GM18526 (cell line): ENCODE results near the gene SNRPD1.

Experiments used
- POLR2A ChIP-seq: IDR thresholded peaks from 3 replicates; pipeline ENCODE4 v1.6.1; 2011; ENCODE audit not compliant: insufficient read length; ENCODE audit errors: extremely low read depth

Gene SNRPD1

GRCh38 chr18:21612125-21613039 lies at the start of gene SNRPD1:
TSS of gene SNRPD1 (plus strand) at chr18:21612314. CDS start at chr18:21612430, 116 bp downstream.
- peak; percentile 94 for TF ChIP-seq POLR2A

GRCh38 chr18:21571772-21572171 lies 40.3 kb upstream of the SNRPD1 start:
- TF ChIP-seq POLR2A, result no peak

- no peak for TF ChIP-seq POLR2A
These were observed 36.5 kb upstream of the SNRPD1 start for GRCh38 chr18:21575656-21576055.

- no peak for TF ChIP-seq POLR2A
These were observed 27.7 kb upstream of the SNRPD1 start for GRCh38 chr18:21584391-21584790.

GRCh38 chr18:21593540-21594257 lies 18.4 kb upstream of the SNRPD1 start:
- no peak for TF ChIP-seq POLR2A

- no peak for TF ChIP-seq POLR2A
These were observed 14.5 kb upstream of the SNRPD1 start for GRCh38 chr18:21597620-21598019.

- TF ChIP-seq POLR2A, result no peak
These were observed 13.2 kb upstream of the SNRPD1 start for GRCh38 chr18:21598726-21599584.

- no peak for TF ChIP-seq POLR2A
These were observed 12.3 kb upstream of the SNRPD1 start for GRCh38 chr18:21599585-21600525.

GRCh38 chr18:21600526-21601410 lies 11.3 kb upstream of the SNRPD1 start, which contains the start of gene ESCO1:
TSS of gene ESCO1 (minus strand) at chr18:21600704. CDS start at chr18:21574843, 25,861 bp downstream.
- peak; percentile 93 for TF ChIP-seq POLR2A

- no peak for TF ChIP-seq POLR2A
These were observed 9.9 kb upstream of the SNRPD1 start for GRCh38 chr18:21602299-21602587.

- no peak for TF ChIP-seq POLR2A
These were observed 7.4 kb upstream of the SNRPD1 start for GRCh38 chr18:21604671-21605070.

- TF ChIP-seq POLR2A, result no peak
These were observed 6.9 kb upstream of the SNRPD1 start for GRCh38 chr18:21605213-21605612.

- no peak for TF ChIP-seq POLR2A
These were observed 17.1 kb downstream of the SNRPD1 start for GRCh38 chr18:21629089-21629832.
